Measurements from ENCODE around the gene HACD1.

- TF ChIP-seq CTCF (IDR thresholded peaks at IDR 0.05; ENCODE audit: insufficient read depth, low read length, poor library complexity, severe bottlenecking) (no peak), EZH2phosphoT487 (conservative IDR thresholded peaks at IDR 0.05; ENCODE audit: low read length) (no peak)
Observed at GRCh38 chr10:17605936-17606335, 11.2 kb downstream of the HACD1 start.

All from SU-DHL-6 (cell line).